Liver (tissue), 9 donors: ENCODE data around the gene CPED1. TPM values are rescaled to one million over a fixed set of nuclear protein-coding genes. Genes with fewer than 3 reads are reported as not detected.

ENCODE experiments used
- DNase-seq: peaks from one replicate; pipeline ENCODE4 v3.0.0-alpha.2; 2017; ENCODE audit warnings: low spot score
- H3K27ac ChIP-seq, 2 donors: one replicate each; pipeline ENCODE4 v1.7.0; 2013; ENCODE audit warnings: inconsistent platforms in 2 of 2, low read length in 2 of 2, control low read depth in 1 of 2, low read depth in 1 of 2, mild to moderate bottlenecking in 1 of 2
- H3K27me3 ChIP-seq, 4 donors: one replicate each; pipeline versions ENCODE4 v1.6.1 to v1.7.0; 2013; ENCODE audit warnings: low read length in 3 of 4, inconsistent platforms in 1 of 4, mild to moderate bottlenecking in 1 of 4, moderate library complexity in 1 of 4; ENCODE audit not compliant: control insufficient read depth in 4 of 4, insufficient read depth in 4 of 4
- H3K36me3 ChIP-seq, 4 donors: one replicate each; pipeline versions ENCODE4 v1.6.1 to v1.7.0; 2013; ENCODE audit warnings: low read length in 3 of 4, mild to moderate bottlenecking in 3 of 4, low read depth in 1 of 4, moderate library complexity in 1 of 4; ENCODE audit not compliant: control insufficient read depth in 4 of 4, insufficient read depth in 3 of 4
- H3K4me1 ChIP-seq, 4 donors: one replicate each; pipeline versions ENCODE4 v1.6.1 to v1.7.0; 2013; ENCODE audit warnings: low read length in 3 of 4, mild to moderate bottlenecking in 3 of 4, moderate library complexity in 1 of 4; ENCODE audit not compliant: control insufficient read depth in 4 of 4, insufficient read depth in 4 of 4
- H3K4me3 ChIP-seq, 3 donors: one replicate each; pipeline versions ENCODE4 v1.6.1 to v1.7.0; 2013; ENCODE audit warnings: low read length in 3 of 3, control low read depth in 1 of 3, low read depth in 1 of 3, mild to moderate bottlenecking in 1 of 3
- H3K9ac ChIP-seq, 2 donors: one replicate each; pipeline ENCODE4 v1.7.0; 2013; ENCODE audit warnings: low read length in 2 of 2, mild to moderate bottlenecking in 2 of 2, moderate library complexity in 2 of 2, control low read depth in 1 of 2, low read depth in 1 of 2
- H3K9me3 ChIP-seq, 4 donors: one replicate each; pipeline versions ENCODE4 v1.6.1 to v1.7.0; 2013; ENCODE audit warnings: low read length in 3 of 4; ENCODE audit not compliant: control insufficient read depth in 4 of 4
- EGR1 ChIP-seq, 2 donors: IDR thresholded peaks; 2 replicates each; pipeline ENCODE4 v1.6.1; 2016 to 2018; ENCODE audit warnings: antibody characterized with exemption in 2 of 2, low read depth in 2 of 2
- FOXA1 ChIP-seq: IDR thresholded peaks from 2 replicates; pipeline ENCODE4 v1.6.1; 2016; ENCODE audit warnings: antibody characterized with exemption
- FOXA2 ChIP-seq: IDR thresholded peaks from 2 replicates; pipeline ENCODE4 v1.6.1; 2016; ENCODE audit warnings: antibody characterized with exemption
- GABPA ChIP-seq, 2 donors: IDR thresholded peaks in 1 of 2; conservative IDR thresholded peaks in 1 of 2; 2 replicates each; pipeline ENCODE4 v1.6.1; 2016; ENCODE audit warnings: antibody characterized with exemption in 2 of 2, mild to moderate bottlenecking in 1 of 2, moderate library complexity in 1 of 2
- HNF4A ChIP-seq, 2 donors: conservative IDR thresholded peaks; 2 replicates each; pipeline ENCODE4 v1.6.1; 2016; ENCODE audit warnings: antibody characterized with exemption in 2 of 2, mild to moderate bottlenecking in 2 of 2
- HNF4G ChIP-seq: IDR thresholded peaks from 2 replicates; pipeline ENCODE4 v1.6.1; 2016; ENCODE audit warnings: antibody characterized with exemption
- JUND ChIP-seq, 2 donors: IDR thresholded peaks; 2 replicates each; pipeline ENCODE4 v1.6.1; 2016; ENCODE audit warnings: antibody characterized with exemption in 2 of 2
- NR2F2 ChIP-seq: IDR thresholded peaks from 2 replicates; pipeline ENCODE4 v1.6.1; 2016; ENCODE audit warnings: antibody characterized with exemption
- RAD21 ChIP-seq, 2 donors: IDR thresholded peaks; 2 replicates each; pipeline ENCODE4 v1.6.1; 2016; ENCODE audit warnings: antibody characterized with exemption in 2 of 2, mild to moderate bottlenecking in 2 of 2
- RXRA ChIP-seq, 2 donors: IDR thresholded peaks; 2 replicates each; pipeline ENCODE4 v1.6.1; 2017 to 2018; ENCODE audit warnings: antibody characterized with exemption in 2 of 2, mild to moderate bottlenecking in 1 of 2
- SP1 ChIP-seq: IDR thresholded peaks from 2 replicates; pipeline ENCODE4 v1.6.1; 2018; ENCODE audit warnings: antibody characterized with exemption, mild to moderate bottlenecking
- TAF1 ChIP-seq: conservative IDR thresholded peaks from 2 replicates; pipeline ENCODE4 v1.6.1; 2016; ENCODE audit warnings: antibody characterized with exemption, mild to moderate bottlenecking
- YY1 ChIP-seq: IDR thresholded peaks from 2 replicates; pipeline ENCODE4 v1.6.1; 2016; ENCODE audit warnings: antibody characterized with exemption, mild to moderate bottlenecking
- WGBS: extraction: QIAGEN DNeasy Blood & Tissue Kit; methylation state at CpG from one replicate; pipeline ENCODE4 v1.1.7; 2013; 5-methylcytosine and 5-hydroxymethylcytosine counted together
- polyA plus RNA-seq, 2 donors: library from polyadenylated mRNA; stranded (reverse) in 1 of 2; unstranded in 1 of 2; fragments of 200-250 nt in 1 of 2; fragments of >200 nt in 1 of 2; fragmentation: Nextera tagmentation in 1 of 2; extraction: Ambion mirVana in 1 of 2; gene quantifications; one replicate each; pipeline versions ENCODE4 v1.2.1 to v1.2.3, GENCODE V29; 2013 to 2015
- total RNA-seq, 2 donors: library from RNA; depleted of rRNA; stranded (reverse); fragments of >200 nt; gene quantifications; one replicate each; pipeline ENCODE4 v1.2.3, GENCODE V29; 2014
- TF ChIP-seq, protein P1 (sequence below): IDR thresholded peaks from 2 replicates; pipeline ENCODE4 v1.6.1; 2016; ENCODE audit warnings: antibody characterized with exemption
- TF ChIP-seq, protein P2 (sequence below): IDR thresholded peaks from 2 replicates; pipeline ENCODE4 v1.6.1; 2016; ENCODE audit warnings: antibody characterized with exemption
- TF ChIP-seq, protein P3 (sequence below): fragments of 150-350 bp; IDR thresholded peaks from 2 replicates; pipeline ENCODE4 v1.5.1; 2017; ENCODE audit warnings: improper control_type of control experiment, low read depth, low read length; ENCODE audit not compliant: missing input control
- TF ChIP-seq, protein P4 (sequence below): IDR thresholded peaks from 2 replicates; pipeline ENCODE4 v1.6.1; 2016; ENCODE audit warnings: antibody characterized with exemption
- TF ChIP-seq, protein P5 (sequence below): IDR thresholded peaks from 2 replicates; pipeline ENCODE4 v1.6.1; 2016; ENCODE audit warnings: antibody characterized with exemption, mild to moderate bottlenecking
- donor health status: healthy.
- donor health status: healthy.
- donor health status: healthy.
- donor health status: healthy.
- donor health status: healthy.

CPED1 gene
- total and polyA plus RNA-seq, 4 donors = 8.5 to 58.0 (median 14.6) TPM

DNA sequence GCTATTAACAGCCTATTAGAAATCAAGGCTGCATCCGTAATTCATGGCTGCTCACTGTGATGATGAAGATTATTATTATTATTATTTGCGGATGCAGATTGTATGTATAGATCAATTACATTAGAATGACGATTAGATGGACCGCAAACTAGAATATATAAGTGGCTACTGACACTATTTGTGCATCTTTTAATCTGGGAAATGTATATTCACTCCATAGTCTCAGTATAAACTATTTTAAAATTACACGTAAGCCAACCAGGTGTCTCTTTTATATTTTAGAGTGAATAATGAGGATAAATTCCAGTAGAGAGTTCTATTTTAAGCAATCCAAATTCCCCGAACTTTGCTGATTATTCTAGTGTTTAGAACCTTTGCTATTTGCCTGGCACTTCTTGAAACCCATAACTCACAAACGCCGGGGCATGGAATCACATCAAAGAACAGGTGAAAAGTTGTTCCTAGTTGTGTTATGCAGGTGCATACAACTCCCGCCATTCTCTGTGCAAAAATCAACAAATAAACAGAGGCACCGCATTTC is 38.4 kb upstream of the CPED1 start:
- Histone ChIP-seq H3K36me3 (peaks cover 0 to 11% (median 8%) of the 10 kb centered on the region in 4 donors), H3K9me3 (no peaks in the 10 kb centered on the region), H3K4me1 (peaks cover 2 to 24% (median 8%) of the 10 kb centered on the region in 4 donors), H3K9ac (peak overlapping the region; percentile 58 to 86), H3K27me3 (no peaks in the 10 kb centered on the region), H3K4me3 (peak overlapping the region; percentile 46 to 85 (median 82)), H3K27ac (peak overlapping the region; percentile 64 to 88)
- TF ChIP-seq RXRA (IDR thresholded peaks at IDR 0.05) (no peak), FOXA2 (peak; percentile 46), GABPA (IDR thresholded peaks at IDR 0.05 in 1 of 2, conservative IDR thresholded peaks at IDR 0.05 in 1 of 2) (no peak), HNF4A (conservative IDR thresholded peaks at IDR 0.05) (peak; percentile 7 to 17), FOXA1 (no peak), NR2F2 (no peak), YY1 (no peak), RAD21 (IDR thresholded peaks at IDR 0.05) (no peak), SP1 (no peak), TAF1 (no peak), JUND (IDR thresholded peaks at IDR 0.05) (no peak), EGR1 (IDR thresholded peaks at IDR 0.05; ENCODE audit: low read depth in 2 of 2) (no peak), HNF4G (no peak)
- TF ChIP-seq, protein P1, sequence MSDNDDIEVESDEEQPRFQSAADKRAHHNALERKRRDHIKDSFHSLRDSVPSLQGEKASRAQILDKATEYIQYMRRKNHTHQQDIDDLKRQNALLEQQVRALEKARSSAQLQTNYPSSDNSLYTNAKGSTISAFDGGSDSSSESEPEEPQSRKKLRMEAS = peak; percentile 76
- TF ChIP-seq, protein P2, sequence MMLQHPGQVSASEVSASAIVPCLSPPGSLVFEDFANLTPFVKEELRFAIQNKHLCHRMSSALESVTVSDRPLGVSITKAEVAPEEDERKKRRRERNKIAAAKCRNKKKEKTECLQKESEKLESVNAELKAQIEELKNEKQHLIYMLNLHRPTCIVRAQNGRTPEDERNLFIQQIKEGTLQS = no peak
- TF ChIP-seq, protein P3, sequence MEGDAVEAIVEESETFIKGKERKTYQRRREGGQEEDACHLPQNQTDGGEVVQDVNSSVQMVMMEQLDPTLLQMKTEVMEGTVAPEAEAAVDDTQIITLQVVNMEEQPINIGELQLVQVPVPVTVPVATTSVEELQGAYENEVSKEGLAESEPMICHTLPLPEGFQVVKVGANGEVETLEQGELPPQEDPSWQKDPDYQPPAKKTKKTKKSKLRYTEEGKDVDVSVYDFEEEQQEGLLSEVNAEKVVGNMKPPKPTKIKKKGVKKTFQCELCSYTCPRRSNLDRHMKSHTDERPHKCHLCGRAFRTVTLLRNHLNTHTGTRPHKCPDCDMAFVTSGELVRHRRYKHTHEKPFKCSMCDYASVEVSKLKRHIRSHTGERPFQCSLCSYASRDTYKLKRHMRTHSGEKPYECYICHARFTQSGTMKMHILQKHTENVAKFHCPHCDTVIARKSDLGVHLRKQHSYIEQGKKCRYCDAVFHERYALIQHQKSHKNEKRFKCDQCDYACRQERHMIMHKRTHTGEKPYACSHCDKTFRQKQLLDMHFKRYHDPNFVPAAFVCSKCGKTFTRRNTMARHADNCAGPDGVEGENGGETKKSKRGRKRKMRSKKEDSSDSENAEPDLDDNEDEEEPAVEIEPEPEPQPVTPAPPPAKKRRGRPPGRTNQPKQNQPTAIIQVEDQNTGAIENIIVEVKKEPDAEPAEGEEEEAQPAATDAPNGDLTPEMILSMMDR = no peak
- TF ChIP-seq, protein P4, sequence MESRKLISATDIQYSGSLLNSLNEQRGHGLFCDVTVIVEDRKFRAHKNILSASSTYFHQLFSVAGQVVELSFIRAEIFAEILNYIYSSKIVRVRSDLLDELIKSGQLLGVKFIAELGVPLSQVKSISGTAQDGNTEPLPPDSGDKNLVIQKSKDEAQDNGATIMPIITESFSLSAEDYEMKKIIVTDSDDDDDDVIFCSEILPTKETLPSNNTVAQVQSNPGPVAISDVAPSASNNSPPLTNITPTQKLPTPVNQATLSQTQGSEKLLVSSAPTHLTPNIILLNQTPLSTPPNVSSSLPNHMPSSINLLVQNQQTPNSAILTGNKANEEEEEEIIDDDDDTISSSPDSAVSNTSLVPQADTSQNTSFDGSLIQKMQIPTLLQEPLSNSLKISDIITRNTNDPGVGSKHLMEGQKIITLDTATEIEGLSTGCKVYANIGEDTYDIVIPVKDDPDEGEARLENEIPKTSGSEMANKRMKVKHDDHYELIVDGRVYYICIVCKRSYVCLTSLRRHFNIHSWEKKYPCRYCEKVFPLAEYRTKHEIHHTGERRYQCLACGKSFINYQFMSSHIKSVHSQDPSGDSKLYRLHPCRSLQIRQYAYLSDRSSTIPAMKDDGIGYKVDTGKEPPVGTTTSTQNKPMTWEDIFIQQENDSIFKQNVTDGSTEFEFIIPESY = no peak
- TF ChIP-seq, protein P5, sequence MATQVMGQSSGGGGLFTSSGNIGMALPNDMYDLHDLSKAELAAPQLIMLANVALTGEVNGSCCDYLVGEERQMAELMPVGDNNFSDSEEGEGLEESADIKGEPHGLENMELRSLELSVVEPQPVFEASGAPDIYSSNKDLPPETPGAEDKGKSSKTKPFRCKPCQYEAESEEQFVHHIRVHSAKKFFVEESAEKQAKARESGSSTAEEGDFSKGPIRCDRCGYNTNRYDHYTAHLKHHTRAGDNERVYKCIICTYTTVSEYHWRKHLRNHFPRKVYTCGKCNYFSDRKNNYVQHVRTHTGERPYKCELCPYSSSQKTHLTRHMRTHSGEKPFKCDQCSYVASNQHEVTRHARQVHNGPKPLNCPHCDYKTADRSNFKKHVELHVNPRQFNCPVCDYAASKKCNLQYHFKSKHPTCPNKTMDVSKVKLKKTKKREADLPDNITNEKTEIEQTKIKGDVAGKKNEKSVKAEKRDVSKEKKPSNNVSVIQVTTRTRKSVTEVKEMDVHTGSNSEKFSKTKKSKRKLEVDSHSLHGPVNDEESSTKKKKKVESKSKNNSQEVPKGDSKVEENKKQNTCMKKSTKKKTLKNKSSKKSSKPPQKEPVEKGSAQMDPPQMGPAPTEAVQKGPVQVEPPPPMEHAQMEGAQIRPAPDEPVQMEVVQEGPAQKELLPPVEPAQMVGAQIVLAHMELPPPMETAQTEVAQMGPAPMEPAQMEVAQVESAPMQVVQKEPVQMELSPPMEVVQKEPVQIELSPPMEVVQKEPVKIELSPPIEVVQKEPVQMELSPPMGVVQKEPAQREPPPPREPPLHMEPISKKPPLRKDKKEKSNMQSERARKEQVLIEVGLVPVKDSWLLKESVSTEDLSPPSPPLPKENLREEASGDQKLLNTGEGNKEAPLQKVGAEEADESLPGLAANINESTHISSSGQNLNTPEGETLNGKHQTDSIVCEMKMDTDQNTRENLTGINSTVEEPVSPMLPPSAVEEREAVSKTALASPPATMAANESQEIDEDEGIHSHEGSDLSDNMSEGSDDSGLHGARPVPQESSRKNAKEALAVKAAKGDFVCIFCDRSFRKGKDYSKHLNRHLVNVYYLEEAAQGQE = no peak
- DNase-seq = no peak
- WGBS = 2% methylated on average over 10 of the region's 10 CpGs
